ENCODE results near the gene TRAF2. TPM values are rescaled to one million over a fixed set of nuclear protein-coding genes. Genes with fewer than 3 reads are reported as not detected.
"Not testable (repeated sequence)": the region's sequence is repeated elsewhere in the genome, so short reads cannot be mapped to it uniquely, and the experiment has no call there.

The TRAF2 gene
- 10 to 100 TPM in 3 of 4 donors, 1 to 10 TPM in 1; 6.4 to 16.3 (median 13.3) TPM for polyA plus RNA-seq (ENCODE audit: insufficient read length in 4 of 4)

DNA sequence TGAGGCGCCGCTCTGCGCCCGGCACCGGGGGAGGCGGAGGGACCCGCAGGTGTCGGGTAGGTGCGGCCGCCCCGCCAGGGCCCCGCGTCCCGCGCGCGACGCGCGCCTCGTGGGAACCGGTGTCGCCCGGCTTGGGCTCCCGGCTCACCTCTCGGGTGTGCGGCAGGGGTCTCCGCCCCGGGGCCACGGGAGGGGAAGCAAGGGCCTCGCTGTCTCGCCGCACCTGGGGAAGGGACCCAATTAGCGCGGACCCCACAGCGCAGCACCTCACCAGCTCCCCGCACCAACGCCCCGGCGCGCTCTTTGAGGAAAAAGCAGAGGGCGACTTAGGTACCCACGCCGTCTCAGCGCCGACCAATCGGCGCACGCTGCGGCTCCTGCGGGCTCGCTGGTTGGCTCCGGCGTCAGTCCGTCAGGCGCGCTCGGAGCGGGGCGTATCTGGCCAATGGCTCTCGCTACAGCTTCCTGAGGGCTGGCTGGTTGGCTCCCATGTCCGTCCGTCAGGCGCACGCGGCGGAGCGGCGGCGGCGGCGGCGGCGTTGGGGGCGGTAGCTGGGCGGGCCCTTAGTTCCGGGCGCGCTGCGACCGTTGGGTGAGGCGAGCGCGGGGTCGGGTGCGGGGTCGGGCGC, at the start of gene TRAF2:
TRAF2 (plus strand) TSS at position 567 of the 629 bp plus-strand sequence. CDS start 12,225 bp downstream, outside the sequence.
- peak; percentile 93 to 96 (median 96) for DNase-seq (ENCODE audit: low read depth in 4 of 4, low spot score in 3 of 4)

GRCh38 chr9:136837146-136837855, 49.0 kb upstream of the TRAF2 start:
- DNase-seq (ENCODE audit: low read depth in 4 of 4, low spot score in 3 of 4), result no peak

GRCh38 chr9:136837856-136838277, 48.4 kb upstream of the TRAF2 start:
- not testable (repeated sequence) for DNase-seq (ENCODE audit: low read depth in 4 of 4, low spot score in 3 of 4)

DNA sequence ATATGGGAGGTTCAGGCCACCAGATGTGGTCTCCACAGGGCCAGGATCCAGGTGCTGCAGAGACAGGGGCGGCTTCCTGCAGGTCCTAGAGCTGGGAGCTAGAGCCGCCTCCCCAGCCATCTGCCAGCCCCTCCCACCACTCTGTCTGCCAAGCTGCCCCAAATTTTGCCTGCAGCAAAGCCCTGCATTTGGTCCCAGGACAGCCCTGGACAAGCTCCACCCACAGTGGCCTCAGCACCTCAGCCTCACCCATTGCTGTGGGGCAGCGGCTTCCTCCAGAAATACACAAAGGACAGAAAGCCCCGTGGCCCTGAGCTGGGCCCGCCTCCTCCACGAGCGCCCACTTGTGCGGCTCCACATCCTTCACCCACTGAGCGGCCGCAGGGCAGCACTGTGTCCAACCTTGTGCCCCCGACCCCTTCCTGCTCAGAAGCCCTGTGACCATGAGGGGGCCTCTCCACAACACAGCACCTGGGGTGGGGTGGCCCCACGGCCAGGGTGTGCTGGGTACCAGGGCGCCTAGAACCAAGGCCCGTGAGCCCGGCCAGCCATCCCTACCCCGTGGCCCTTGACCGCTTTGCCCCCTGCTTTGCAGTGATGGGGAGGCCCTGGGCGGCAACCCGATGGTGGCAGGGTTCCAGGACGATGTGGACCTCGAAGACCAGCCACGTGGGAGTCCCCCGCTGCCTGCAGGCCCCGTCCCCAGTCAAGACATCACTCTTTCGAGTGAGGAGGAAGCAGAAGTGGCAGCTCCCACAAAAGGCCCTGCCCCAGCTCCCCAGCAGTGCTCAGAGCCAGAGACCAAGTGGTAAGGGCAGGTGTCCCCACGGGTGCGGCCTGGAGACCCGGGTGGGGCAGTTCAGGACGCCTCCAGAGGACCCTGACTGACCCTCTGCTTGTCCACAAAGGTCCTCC, 47.7 kb upstream of the TRAF2 start:
- no peak for DNase-seq (ENCODE audit: low read depth in 4 of 4, low spot score in 3 of 4)

DNA sequence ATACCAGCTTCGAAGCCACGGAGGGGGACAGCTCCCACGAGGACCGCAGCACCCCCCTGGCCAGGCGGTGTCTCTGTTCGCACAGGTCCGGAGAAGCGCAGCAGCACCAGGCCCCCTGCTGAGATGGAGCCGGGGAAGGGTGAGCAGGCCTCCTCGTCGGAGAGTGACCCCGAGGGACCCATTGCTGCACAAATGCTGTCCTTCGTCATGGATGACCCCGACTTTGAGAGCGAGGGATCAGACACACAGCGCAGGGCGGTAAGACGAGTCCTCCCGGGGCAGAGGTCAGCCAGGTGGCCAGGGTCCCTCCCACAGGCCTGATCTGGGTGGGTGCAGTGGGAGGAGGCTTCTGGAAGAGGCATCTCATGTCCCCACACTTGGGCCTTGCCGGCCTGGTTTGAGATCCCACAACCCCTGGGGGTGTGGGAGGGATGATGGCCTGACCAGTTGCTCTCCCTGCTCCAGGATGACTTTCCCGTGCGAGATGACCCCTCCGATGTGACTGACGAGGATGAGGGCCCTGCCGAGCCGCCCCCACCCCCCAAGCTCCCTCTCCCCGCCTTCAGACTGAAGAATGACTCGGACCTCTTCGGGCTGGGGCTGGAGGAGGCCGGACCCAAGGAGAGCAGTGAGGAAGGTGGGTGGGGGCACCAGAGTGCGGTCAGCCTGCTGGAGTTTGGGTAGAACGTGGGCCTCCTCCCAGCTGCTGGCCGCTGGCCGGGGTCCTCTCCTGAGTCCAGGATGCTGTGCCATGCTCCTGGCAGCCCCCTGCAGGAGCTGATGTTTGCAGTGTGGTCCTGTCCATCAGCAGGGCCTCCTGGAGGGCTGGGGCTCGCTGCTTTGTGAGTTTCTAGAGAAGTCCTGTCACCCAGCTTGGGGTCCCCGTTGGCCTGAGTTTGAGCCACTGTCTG, 46.8 kb upstream of the TRAF2 start:
- DNase-seq (ENCODE audit: low read depth in 4 of 4, low spot score in 3 of 4), result no peak

DNA sequence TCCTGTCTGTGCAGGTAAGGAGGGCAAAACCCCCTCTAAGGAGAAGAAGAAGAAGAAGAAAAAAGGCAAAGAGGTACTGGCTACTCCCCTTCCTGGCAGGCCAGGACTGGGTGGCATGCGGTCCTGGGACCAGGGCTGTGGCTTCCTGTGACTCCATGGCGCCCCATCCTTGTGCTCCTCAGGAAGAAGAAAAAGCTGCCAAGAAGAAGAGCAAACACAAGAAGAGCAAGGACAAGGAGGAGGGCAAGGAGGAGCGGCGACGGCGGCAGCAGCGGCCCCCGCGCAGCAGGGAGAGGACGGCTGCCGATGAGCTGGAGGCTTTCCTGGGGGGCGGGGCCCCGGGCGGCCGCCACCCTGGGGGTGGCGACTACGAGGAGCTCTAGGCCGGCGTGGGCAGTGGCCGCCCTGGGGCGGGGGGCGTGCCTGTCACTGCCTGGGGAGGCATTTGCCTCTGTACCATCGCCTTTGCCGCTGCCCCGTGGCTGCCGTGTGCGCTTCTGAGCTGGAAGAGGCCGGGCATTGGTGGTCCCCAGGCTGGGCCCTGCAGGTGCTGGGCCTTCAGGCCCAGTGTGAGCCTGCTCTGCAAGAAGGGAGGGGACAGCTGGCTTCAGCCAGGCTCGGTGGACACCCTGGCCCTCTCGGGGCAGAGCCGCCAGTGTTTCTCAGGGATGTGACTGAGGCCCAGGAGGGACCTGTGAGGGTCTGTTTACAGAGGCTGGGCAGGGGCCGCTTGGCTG, 46.0 kb upstream of the TRAF2 start:
- no peak for DNase-seq (ENCODE audit: low read depth in 4 of 4, low spot score in 3 of 4)

- no peak for DNase-seq (ENCODE audit: low read depth in 4 of 4, low spot score in 3 of 4)
Measured at GRCh38 chr9:136840877-136841645, 45.3 kb upstream of the TRAF2 start.

- not testable (repeated sequence) for DNase-seq (ENCODE audit: low read depth in 4 of 4, low spot score in 3 of 4)
Measured at GRCh38 chr9:136841646-136842379, 44.5 kb upstream of the TRAF2 start.

DNA sequence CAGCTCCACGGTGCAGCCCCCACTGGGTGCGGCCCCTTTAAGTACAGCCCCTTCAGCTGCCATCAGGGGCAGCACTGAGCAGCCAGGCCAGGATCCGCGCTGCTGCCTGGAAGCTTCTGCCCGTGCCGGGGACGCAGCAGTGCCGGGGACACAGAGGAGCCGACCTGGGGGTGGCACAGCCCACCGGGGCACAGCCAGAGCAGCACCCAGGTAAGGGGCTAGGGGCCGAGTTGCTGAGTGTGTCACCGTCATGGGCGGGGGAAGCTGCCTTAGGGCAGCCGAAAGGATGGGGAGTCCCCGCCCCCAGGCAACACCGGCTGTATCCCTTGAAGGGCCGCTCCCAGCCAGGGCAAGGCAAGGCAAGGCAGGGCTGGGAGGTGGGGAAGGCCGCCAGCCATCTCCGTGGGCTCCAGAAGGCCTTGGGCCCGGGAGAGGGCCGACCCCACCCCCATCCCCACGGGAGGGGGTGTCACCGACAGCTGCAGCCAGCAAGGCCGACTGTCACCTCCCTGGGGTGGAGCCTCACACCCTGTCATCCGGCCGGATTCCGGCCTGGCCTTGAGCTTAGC, 43.9 kb upstream of the TRAF2 start, which contains the start of gene AJM1:
AJM1 (plus strand) TSS at position 99 of the 569 bp plus-strand sequence. CDS start 1,937 bp downstream, outside the sequence.
- DNase-seq (ENCODE audit: low read depth in 4 of 4, low spot score in 3 of 4), result not testable (repeated sequence)

- not testable (repeated sequence) for DNase-seq (ENCODE audit: low read depth in 4 of 4, low spot score in 3 of 4)
Measured at GRCh38 chr9:136843159-136843800, 43.0 kb upstream of the TRAF2 start.

DNA sequence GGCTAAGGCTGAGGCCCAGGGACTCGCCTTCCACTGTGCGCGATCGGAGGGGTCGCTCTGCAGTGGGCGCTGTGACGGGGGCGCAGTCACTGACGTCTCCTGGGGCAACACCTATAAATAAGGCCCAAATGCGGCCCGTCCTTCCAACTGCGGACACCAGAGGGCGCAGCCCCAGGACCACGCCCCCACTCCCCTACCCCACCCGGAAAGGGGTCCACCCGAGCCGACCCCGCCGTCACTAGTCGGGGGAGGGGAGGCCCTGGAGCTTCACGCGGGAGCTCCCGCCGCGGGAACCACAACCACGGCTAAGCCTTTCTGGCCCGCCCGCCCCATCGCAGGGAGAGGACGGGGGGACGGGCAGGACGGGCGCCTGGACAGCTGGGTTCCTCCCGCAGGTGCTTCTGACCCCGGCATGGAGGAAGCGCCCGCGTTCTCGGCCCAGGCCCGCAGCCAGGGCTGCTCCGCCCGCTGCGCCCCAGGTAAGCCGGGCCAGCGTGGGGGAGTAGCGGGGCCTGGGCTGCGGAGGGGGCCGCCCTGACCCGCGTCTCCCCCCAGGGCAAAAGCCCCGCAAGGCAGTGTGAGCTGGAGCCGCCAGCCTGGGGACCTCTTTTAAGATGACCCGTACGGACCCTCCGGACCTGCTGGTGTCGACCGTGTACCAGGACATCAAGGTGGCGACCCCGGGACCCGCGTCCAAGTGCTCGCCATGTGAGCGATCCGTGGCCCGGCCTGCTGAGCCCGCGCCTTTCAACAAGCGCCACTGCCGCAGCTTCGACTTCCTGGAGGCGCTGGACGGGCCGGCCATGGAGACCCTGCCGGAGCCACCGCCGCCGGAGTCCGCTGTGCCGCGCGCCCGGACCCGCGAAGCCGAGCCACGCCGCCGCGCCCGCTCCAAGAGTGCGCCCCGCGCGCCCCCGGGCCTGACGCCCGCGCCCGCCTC, 42.2 kb upstream of the TRAF2 start:
- DNase-seq (ENCODE audit: low read depth in 4 of 4, low spot score in 3 of 4), result not testable (repeated sequence)

- DNase-seq (ENCODE audit: low read depth in 4 of 4, low spot score in 3 of 4), result no peak
Measured at GRCh38 chr9:136844761-136845464, 41.4 kb upstream of the TRAF2 start.

DNA sequence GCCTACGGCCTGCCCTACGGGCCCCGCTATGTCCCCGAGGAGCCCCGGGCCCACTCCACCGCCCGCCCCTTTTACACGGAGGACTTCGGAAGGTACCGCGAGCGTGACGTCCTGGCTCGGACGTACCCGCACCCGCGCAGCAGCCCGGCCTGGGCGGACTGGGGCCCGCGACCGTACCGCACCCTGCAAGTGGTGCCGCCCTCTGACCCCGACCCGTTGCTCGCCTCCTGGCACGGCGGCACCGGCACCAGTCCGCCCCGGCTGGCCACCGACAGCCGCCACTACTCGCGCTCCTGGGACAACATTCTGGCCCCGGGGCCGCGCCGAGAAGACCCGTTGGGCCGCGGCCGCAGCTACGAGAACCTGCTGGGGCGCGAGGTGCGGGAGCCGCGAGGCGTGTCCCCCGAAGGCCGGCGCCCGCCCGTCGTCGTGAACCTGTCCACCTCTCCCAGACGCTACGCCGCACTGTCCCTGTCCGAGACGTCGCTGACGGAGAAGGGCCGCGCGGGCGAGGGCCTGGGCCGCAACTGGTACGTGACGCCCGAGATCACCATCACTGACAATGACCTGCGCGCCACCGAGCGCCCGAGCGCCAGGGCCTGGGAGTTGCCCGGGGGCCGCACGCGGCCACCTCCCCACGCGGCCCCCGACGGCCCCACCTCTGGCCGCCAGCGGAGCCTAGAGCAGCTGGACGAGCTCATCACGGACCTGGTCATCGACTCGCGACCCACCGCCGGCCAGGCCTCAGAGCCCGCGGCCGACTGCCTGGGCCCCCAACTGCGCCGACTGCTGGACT, 40.7 kb upstream of the TRAF2 start:
- DNase-seq (ENCODE audit: low read depth in 4 of 4, low spot score in 3 of 4), result no peak

GRCh38 chr9:136846376-136847087, 39.8 kb upstream of the TRAF2 start:
- no peak for DNase-seq (ENCODE audit: low read depth in 4 of 4, low spot score in 3 of 4)

Measured in left renal pelvis (tissue), 4 donors.